ENCODE results near the gene ATP13A5. TPM values are rescaled to one million over a fixed set of nuclear protein-coding genes. Genes with fewer than 3 reads are reported as not detected.

The ATP13A5 gene
- total RNA-seq, 1 donor from 2014 or later: not detected

DNA sequence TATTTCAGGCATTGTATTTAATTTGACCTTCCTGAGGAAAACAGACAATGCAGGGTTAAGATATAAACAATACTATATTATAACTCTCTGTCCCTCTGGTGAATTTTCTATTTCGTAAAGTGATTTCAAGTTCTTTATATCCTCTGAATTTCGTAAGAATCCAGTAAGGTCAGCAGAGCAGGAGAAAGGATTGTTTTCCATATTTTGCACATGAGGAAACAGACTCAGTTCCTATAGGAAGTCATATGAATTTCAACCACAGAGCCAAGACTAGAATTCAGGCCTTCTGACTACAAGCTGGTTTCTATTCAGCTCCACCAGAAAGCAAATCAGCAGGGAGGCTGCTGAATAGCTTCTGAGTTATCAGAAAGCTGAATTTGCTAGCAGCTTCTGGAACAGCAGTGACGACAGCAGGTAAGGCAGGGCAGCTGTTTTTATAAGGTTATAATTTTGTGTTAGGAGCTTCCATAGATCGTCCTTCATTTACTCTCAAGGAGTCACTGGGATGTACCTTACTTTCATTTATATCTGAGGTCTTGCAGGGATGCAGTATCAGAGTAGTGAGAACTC, 148.6 kb downstream of the ATP13A5 start:
- no peaks in the 10 kb centered on the region for H3K27me3 Mint-ChIP-seq (ENCODE audit: low read depth, unreplicated experiment)
- no peak overlapping the region for H3K4me3 Mint-ChIP-seq (ENCODE audit: unreplicated experiment)
- Histone ChIP-seq H3K27ac (ENCODE audit: low read depth, low read length) (no peak overlapping the region), H3K9me3 (ENCODE audit: insufficient read depth, low read depth, low read length) (no peaks in the 10 kb centered on the region), H3K79me2 (ENCODE audit: insufficient read depth, low read length) (no peaks in the 10 kb centered on the region), H3K4me3 (ENCODE audit: insufficient read depth, low read depth, low read length) (no peak overlapping the region), H4K20me1 (ENCODE audit: insufficient read depth, low read length) (no peaks in the 10 kb centered on the region), H2AFZ (ENCODE audit: low read depth, low read length) (no peak overlapping the region), H3K4me2 (ENCODE audit: low read length) (no peak overlapping the region), H3K4me1 (ENCODE audit: insufficient read depth, low read length) (no peaks in the 10 kb centered on the region), H3K9ac (ENCODE audit: low read length) (no peak overlapping the region), H3K27me3 (ENCODE audit: insufficient read depth, low read length) (no peaks in the 10 kb centered on the region), H3K36me3 (ENCODE audit: insufficient read depth, low read length) (no peaks in the 10 kb centered on the region)
- FAIRE-seq (no peak), DNase-seq (ENCODE audit: low read depth) (no peak)
- no peaks in the 10 kb centered on the region for H3K36me3 Mint-ChIP-seq (ENCODE audit: low read depth, unreplicated experiment)
- no peak overlapping the region for H3K27ac Mint-ChIP-seq (ENCODE audit: unreplicated experiment)
- no peak for TF ChIP-seq CTCF (IDR thresholded peaks at IDR 0.05; ENCODE audit: insufficient read depth, low read depth, low read length)
- no peak for TF ChIP-seq EZH2 (IDR thresholded peaks at IDR 0.05; ENCODE audit: insufficient read depth, low read length)
- H3K4me1 Mint-ChIP-seq (ENCODE audit: low read depth, unreplicated experiment): no peaks in the 10 kb centered on the region
- no peaks in the 10 kb centered on the region for H3K9me3 Mint-ChIP-seq (ENCODE audit: unreplicated experiment)

DNA sequence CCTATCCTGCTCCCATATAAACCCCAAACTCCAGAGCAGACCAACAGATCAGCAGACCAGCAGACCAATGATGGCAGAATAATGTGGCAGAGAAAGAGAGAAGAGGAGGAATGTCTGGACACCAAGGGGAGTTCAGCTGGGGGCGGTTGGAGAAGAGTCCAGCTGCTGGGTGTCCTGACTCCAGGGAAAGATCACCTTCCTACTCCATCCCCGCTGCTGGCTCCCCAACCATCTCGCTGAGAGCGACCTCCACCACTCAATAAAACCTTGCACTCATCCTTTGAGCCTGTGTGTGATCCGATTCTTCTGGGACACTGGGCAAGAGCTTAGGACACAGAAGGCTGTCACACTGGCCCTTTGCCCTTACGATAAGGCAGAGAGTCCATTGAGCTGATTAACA, 150.3 kb downstream of the ATP13A5 start:
- no peak overlapping the region for H3K4me3 Mint-ChIP-seq (ENCODE audit: unreplicated experiment)
- Histone ChIP-seq H3K27me3 (ENCODE audit: insufficient read depth, low read length) (no peaks in the 10 kb centered on the region), H3K4me3 (ENCODE audit: insufficient read depth, low read depth, low read length) (no peak overlapping the region), H3K9me3 (ENCODE audit: insufficient read depth, low read depth, low read length) (no peaks in the 10 kb centered on the region), H3K4me2 (ENCODE audit: low read length) (no peak overlapping the region), H3K9ac (ENCODE audit: low read length) (no peak overlapping the region), H3K4me1 (ENCODE audit: insufficient read depth, low read length) (no peaks in the 10 kb centered on the region), H2AFZ (ENCODE audit: low read depth, low read length) (no peak overlapping the region), H3K79me2 (ENCODE audit: insufficient read depth, low read length) (no peaks in the 10 kb centered on the region), H3K36me3 (ENCODE audit: insufficient read depth, low read length) (no peaks in the 10 kb centered on the region), H4K20me1 (ENCODE audit: insufficient read depth, low read length) (no peaks in the 10 kb centered on the region), H3K27ac (ENCODE audit: low read depth, low read length) (no peak overlapping the region)
- no peaks in the 10 kb centered on the region for H3K36me3 Mint-ChIP-seq (ENCODE audit: low read depth, unreplicated experiment)
- no peaks in the 10 kb centered on the region for H3K9me3 Mint-ChIP-seq (ENCODE audit: unreplicated experiment)
- H3K4me1 Mint-ChIP-seq (ENCODE audit: low read depth, unreplicated experiment): no peaks in the 10 kb centered on the region
- H3K27me3 Mint-ChIP-seq (ENCODE audit: low read depth, unreplicated experiment): no peaks in the 10 kb centered on the region
- FAIRE-seq (no peak), DNase-seq (ENCODE audit: low read depth) (no peak)
- TF ChIP-seq CTCF (IDR thresholded peaks at IDR 0.05; ENCODE audit: insufficient read depth, low read depth, low read length): no peak
- TF ChIP-seq EZH2 (IDR thresholded peaks at IDR 0.05; ENCODE audit: insufficient read depth, low read length): no peak
- H3K27ac Mint-ChIP-seq (ENCODE audit: unreplicated experiment): no peak overlapping the region

GRCh38 chr3:193225302-193226125, 153.0 kb downstream of the ATP13A5 start:
- no peaks in the 10 kb centered on the region for H3K9me3 Mint-ChIP-seq (ENCODE audit: unreplicated experiment)
- no peaks in the 10 kb centered on the region for H3K79me2 ChIP-seq (ENCODE audit: insufficient read depth, low read length)

More at GRCh38 chr3:193225302-193226125, 153.0 kb downstream of the ATP13A5 start:
- Mint-ChIP-seq H3K4me3 (ENCODE audit: unreplicated experiment) (no peak overlapping the region), H3K4me1 (ENCODE audit: low read depth, unreplicated experiment) (no peaks in the 10 kb centered on the region), H3K27ac (ENCODE audit: unreplicated experiment) (no peak overlapping the region), H3K36me3 (ENCODE audit: low read depth, unreplicated experiment) (no peaks in the 10 kb centered on the region), H3K27me3 (ENCODE audit: low read depth, unreplicated experiment) (no peaks in the 10 kb centered on the region)
- H3K4me2 ChIP-seq (ENCODE audit: low read length): no peak overlapping the region
- no peaks in the 10 kb centered on the region for H3K27me3 ChIP-seq (ENCODE audit: insufficient read depth, low read length)
- H3K9me3 ChIP-seq (ENCODE audit: insufficient read depth, low read depth, low read length): no peaks in the 10 kb centered on the region
- H4K20me1 ChIP-seq (ENCODE audit: insufficient read depth, low read length): no peaks in the 10 kb centered on the region
- no peak overlapping the region for H3K9ac ChIP-seq (ENCODE audit: low read length)
- no peak for TF ChIP-seq EZH2 (IDR thresholded peaks at IDR 0.05; ENCODE audit: insufficient read depth, low read length)
- no peak for TF ChIP-seq CTCF (IDR thresholded peaks at IDR 0.05; ENCODE audit: insufficient read depth, low read depth, low read length)
- H2AFZ ChIP-seq (ENCODE audit: low read depth, low read length): no peak overlapping the region
- H3K4me1 ChIP-seq (ENCODE audit: insufficient read depth, low read length): no peaks in the 10 kb centered on the region
- no peak for FAIRE-seq
- DNase-seq (ENCODE audit: low read depth): no peak
- no peaks in the 10 kb centered on the region for H3K36me3 ChIP-seq (ENCODE audit: insufficient read depth, low read length)
- no peak overlapping the region for H3K27ac ChIP-seq (ENCODE audit: low read depth, low read length)
- no peak overlapping the region for H3K4me3 ChIP-seq (ENCODE audit: insufficient read depth, low read depth, low read length)

Data from astrocyte (in vitro differentiated cells and primary cell).